Measurements from ENCODE around the gene TMPRSS13. TPM values are rescaled to one million over a fixed set of nuclear protein-coding genes. Genes with fewer than 3 reads are reported as not detected.

TMPRSS13 gene
- polyA plus RNA-seq, 2 of the 4 experiments (the other 2 are of a cell fraction), result not detected

DNA sequence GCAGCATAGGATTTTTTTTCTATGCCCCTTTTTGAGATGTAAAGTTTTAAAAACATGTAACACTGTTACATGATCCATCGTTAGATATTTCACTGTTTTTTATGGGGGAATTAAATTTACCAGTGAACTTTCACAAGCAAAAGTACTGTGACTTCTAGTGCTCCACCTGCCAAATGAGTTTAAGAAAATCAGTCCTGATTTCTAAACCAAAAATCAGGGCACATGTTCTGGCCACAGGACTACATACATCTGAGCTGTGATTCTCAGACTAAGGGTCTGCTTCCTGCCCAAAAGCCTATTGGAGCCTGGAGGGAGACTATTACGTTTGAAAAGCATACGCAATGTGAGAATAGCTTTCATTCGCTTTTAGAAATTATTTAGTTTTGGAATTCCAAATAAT lies 22.5 kb downstream of the TMPRSS13 start:
- TF ChIP-seq ZFP36 (IDR thresholded peaks at IDR 0.05; ENCODE audit: borderline replicate concordance, partially characterized antibody) (no peak), ESRRA (IDR thresholded peaks at IDR 0.05; ENCODE audit: borderline replicate concordance, low read length) (no peak), KDM5A (IDR thresholded peaks at IDR 0.05) (no peak), HES2 (IDR thresholded peaks at IDR 0.05) (no peak), FOSB (CRISPR knock-in tag; IDR thresholded peaks at IDR 0.05) (no peak), EHF (CRISPR knock-in tag; IDR thresholded peaks at IDR 0.05) (no peak), TP53 (CRISPR knock-in tag; IDR thresholded peaks at IDR 0.05) (no peak), CTCF (IDR thresholded peaks at IDR 0.05) (no peak), MAZ (IDR thresholded peaks at IDR 0.05; ENCODE audit: borderline replicate concordance, low read depth, low read length) (no peak), HOXB13 (CRISPR knock-in tag; IDR thresholded peaks at IDR 0.05; ENCODE audit: low read depth) (no peak), NFE2L2 (conservative IDR thresholded peaks at IDR 0.05; ENCODE audit: low read length) (no peak), TFCP2L1 (CRISPR knock-in tag; IDR thresholded peaks at IDR 0.05) (no peak), NR3C1 (IDR thresholded peaks at IDR 0.05) (no peak), CBX2 (IDR thresholded peaks at IDR 0.05; ENCODE audit: borderline replicate concordance, low read depth) (no peak), EHMT2 (IDR thresholded peaks at IDR 0.05; ENCODE audit: low read depth) (no peak)
- TF ChIP-seq, protein P1, sequence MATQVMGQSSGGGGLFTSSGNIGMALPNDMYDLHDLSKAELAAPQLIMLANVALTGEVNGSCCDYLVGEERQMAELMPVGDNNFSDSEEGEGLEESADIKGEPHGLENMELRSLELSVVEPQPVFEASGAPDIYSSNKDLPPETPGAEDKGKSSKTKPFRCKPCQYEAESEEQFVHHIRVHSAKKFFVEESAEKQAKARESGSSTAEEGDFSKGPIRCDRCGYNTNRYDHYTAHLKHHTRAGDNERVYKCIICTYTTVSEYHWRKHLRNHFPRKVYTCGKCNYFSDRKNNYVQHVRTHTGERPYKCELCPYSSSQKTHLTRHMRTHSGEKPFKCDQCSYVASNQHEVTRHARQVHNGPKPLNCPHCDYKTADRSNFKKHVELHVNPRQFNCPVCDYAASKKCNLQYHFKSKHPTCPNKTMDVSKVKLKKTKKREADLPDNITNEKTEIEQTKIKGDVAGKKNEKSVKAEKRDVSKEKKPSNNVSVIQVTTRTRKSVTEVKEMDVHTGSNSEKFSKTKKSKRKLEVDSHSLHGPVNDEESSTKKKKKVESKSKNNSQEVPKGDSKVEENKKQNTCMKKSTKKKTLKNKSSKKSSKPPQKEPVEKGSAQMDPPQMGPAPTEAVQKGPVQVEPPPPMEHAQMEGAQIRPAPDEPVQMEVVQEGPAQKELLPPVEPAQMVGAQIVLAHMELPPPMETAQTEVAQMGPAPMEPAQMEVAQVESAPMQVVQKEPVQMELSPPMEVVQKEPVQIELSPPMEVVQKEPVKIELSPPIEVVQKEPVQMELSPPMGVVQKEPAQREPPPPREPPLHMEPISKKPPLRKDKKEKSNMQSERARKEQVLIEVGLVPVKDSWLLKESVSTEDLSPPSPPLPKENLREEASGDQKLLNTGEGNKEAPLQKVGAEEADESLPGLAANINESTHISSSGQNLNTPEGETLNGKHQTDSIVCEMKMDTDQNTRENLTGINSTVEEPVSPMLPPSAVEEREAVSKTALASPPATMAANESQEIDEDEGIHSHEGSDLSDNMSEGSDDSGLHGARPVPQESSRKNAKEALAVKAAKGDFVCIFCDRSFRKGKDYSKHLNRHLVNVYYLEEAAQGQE (IDR thresholded peaks at IDR 0.05), result no peak
- TF ChIP-seq, protein P2, sequence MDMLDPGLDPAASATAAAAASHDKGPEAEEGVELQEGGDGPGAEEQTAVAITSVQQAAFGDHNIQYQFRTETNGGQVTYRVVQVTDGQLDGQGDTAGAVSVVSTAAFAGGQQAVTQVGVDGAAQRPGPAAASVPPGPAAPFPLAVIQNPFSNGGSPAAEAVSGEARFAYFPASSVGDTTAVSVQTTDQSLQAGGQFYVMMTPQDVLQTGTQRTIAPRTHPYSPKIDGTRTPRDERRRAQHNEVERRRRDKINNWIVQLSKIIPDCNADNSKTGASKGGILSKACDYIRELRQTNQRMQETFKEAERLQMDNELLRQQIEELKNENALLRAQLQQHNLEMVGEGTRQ (IDR thresholded peaks at IDR 0.05), result no peak
- TF ChIP-seq, protein P3, sequence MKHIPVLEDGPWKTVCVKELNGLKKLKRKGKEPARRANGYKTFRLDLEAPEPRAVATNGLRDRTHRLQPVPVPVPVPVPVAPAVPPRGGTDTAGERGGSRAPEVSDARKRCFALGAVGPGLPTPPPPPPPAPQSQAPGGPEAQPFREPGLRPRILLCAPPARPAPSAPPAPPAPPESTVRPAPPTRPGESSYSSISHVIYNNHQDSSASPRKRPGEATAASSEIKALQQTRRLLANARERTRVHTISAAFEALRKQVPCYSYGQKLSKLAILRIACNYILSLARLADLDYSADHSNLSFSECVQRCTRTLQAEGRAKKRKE (CRISPR knock-in tag; IDR thresholded peaks at IDR 0.05; ENCODE audit: low read depth), result no peak
- ChIA-PET POLR2A (no interaction called here), CTCF (interaction anchor here (1.0 to 1.2 kb wide), 2 partner anchors 40 to 88 kb away, joined by 3 to 4 read pairs; no protein-coding TSS in a partner anchor)
- Histone ChIP-seq H3K9me3 (no peaks in the 10 kb centered on the region), H3K4me2 (peak overlapping the region; percentile 69), H3K27ac (no peak overlapping the region), H3K4me1 (0 out of 3 replicates have a peak, but pooled peaks cover 4% of the 10 kb centered on the region), H3K4me3 (no peak overlapping the region)
- 74% methylated on average over 4 of the region's 4 CpGs for WGBS (ENCODE audit: missing lambda C conversion rate)
- DNase-seq (ENCODE audit: low read depth in 1 of 2, low spot score in 1 of 2), result no peak
- FAIRE-seq, result no peak
- ATAC-seq, result no peak

GRCh38 chr11:117906126-117906525 lies 23.1 kb downstream of the TMPRSS13 start:
- ChIA-PET CTCF (interaction anchor here (1.2 kb wide), 1 partner anchor 40 kb away, joined by 4 read pairs; no protein-coding TSS in a partner anchor), POLR2A (no interaction called here)
- H3K27ac ChIP-seq, result no peak overlapping the region
- no peak overlapping the region for H3K4me3 ChIP-seq
- H3K9me3 ChIP-seq, result no peaks in the 10 kb centered on the region
- ATAC-seq, result no peak
- DNase-seq (ENCODE audit: low read depth in 1 of 2, low spot score in 1 of 2), result no peak
- no peak overlapping the region for H3K4me2 ChIP-seq
- WGBS (ENCODE audit: missing lambda C conversion rate), result 82% methylated on average over 2 of the region's 2 CpGs
- FAIRE-seq, result no peak
- TF ChIP-seq MAFK (IDR thresholded peaks at IDR 0.05; ENCODE audit: partially characterized antibody) (no peak), PHF8 (IDR thresholded peaks at IDR 0.05; ENCODE audit: borderline replicate concordance, low read depth) (no peak), HOXB5 (CRISPR knock-in tag; IDR thresholded peaks at IDR 0.05) (no peak), SREBF2 (IDR thresholded peaks at IDR 0.05) (no peak), RNF2 (IDR thresholded peaks at IDR 0.05; ENCODE audit: borderline replicate concordance, low read depth) (no peak), RFX5 (IDR thresholded peaks at IDR 0.05) (no peak), E2F6 (IDR thresholded peaks at IDR 0.05; ENCODE audit: borderline replicate concordance, low read depth) (no peak), CTCF (IDR thresholded peaks at IDR 0.05) (no peak), HES2 (IDR thresholded peaks at IDR 0.05) (no peak), CHD4 (IDR thresholded peaks at IDR 0.05; ENCODE audit: borderline replicate concordance) (no peak)
- 0 out of 3 replicates have a peak, but pooled peaks cover 4% of the 10 kb centered on the region for H3K4me1 ChIP-seq

Data from A549 (cell line).